NOMO-1 (cell line): ENCODE measurements around the gene ANKDD1A.
A peak's percentile ranks its signal among the peaks of the same experiment; 100 is the strongest.

Experiments used
- DNase-seq, 2 experiments: peaks; one replicate each; lab custom pipeline; 2025; ENCODE audit not compliant: unreplicated experiment in 2 of 2; lab: John Stamatoyannopoulos, UW

The ANKDD1A gene

DNA sequence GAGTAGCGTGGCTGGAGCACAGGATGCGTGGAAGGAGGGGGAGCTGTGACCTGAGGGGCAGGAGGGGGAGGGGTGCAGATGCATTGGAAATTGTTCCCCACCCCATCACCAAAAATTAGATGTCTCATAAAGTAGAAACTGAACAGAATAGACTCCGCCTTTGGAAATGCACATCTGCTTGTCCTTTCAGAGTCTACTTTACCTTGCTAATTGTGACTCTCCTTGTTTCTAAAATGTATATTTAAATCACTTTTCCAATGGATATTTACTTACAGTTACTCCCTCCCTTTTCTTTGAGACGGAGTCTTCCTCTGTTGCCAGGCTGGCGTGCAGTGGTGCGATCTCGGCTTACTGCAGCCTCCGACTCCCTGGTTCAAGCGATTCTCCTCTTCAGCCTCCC is 47.4 kb downstream of the ANKDD1A start:
- no peak for DNase-seq

DNA sequence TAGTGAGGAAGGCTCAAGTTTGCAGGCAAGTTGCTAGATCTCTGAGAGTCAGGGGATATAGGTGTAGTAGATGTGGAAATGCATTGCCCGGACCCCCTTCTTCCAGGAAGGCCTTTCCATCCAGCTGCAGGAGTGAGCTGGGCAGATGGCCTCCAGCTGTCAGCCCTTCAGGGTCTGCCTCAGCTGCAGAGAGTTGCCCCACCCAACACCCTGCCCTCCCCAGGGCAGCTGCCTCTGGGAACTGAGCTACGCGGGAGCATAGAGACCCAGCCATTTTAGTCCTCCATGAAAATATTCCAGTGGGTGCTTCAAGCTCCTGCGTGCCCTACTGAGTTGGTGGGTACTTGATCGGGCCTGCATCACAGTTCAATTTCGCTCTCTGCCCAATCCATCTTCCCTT is 48.5 kb downstream of the ANKDD1A start:
- no peak for DNase-seq

DNA sequence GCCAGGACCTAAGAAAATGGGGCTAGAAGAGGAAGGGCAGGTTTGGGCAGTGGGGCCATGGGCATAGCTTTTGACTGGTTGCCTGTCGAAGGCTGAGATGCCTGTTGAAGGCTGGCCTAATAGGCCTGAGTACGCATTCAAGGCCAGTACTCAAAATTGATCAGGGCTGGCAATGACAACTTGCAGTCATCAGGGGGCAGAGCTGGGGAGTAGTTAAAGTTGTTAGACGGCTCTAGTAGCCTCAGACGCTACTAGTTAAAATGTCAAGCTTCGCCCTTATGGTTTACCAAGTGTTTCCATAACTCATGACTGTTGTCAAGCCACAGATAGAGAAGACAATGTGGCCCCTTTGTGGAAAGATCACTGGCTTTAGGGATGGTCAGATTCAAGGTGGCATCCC is 49.3 kb downstream of the ANKDD1A start:
- no peak for DNase-seq

DNA sequence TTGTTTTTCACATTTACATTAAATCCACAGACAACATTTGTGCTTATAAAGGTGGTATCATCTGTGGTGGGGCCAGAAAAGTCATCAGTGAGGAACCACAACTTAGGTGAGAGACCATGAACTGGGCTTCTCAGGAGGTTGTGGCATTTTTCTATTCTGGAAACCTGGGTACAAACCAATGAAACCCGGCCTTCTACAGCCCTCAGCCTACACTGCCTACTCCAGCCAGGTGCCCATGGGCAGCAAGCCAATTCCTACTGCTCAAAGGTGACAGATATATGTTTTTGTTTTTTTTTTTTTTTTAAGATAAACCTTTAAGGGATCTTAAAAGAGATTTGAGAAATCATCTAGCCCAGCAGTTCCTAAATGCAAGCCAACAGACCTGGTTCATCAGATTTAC is 57.7 kb downstream of the ANKDD1A start:
- no peak for DNase-seq

DNA sequence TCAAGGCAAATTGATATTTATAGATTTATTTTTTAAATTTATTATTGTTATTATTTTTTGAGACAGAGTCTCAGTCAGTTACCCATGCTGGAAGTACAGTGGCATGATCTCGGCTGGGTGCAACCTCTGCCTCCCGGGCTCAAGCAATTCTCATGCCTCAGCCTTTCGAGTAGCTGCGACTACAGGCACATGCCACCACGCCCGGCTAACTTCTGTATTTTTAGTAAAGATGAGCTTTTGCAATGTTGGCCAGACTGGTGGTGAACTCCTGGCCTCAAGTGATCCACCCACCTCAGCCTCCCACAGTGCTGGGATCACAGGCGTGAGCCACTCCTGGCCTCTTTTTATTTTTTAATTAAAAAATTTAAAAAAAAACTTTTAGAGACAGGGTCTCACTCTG is 59.0 kb downstream of the ANKDD1A start:
- peak; percentile 27 to 60 for DNase-seq

DNA sequence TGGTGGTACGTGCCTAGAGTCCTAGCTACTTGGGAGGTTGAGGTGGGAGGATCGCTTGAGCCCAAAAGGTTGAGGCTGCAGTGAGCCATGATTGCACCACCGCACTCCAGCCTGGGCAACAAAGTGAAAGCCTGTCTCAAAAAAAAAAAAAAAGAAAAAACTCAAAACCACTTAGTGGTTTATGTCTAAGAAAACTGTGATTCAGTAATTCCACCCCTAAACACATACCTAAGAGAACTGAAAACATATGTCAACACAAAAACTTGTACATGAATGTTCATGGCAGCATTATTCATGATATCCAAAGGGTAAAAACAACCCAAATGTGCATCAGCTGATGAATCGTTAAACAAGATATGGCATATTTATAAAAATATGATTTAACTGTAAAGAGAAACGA is 63.7 kb downstream of the ANKDD1A start:
- no peak for DNase-seq

DNA sequence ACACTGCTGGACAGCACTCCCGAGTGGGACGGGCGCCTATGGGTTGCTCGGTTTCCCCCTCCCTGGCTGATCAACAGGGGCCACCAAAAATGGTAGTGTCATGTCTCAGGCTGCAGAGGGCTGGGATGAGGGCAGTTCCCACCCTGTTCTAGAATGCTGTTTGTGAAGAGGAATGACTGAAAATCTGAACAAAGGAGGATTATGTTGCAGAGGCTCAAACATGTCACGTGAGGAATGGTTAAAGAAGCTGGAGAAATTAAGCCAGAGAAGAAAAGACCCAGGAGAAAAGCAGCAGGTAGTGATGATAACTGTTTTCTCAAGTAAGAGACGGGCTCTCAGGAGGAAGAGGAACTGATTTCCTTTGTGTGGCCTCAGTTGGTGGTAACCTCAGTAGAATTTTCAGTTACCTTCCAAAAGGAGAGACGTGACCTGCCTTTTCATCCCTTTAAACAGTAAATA is 67.6 kb downstream of the ANKDD1A start:
- DNase-seq: no peak

DNA sequence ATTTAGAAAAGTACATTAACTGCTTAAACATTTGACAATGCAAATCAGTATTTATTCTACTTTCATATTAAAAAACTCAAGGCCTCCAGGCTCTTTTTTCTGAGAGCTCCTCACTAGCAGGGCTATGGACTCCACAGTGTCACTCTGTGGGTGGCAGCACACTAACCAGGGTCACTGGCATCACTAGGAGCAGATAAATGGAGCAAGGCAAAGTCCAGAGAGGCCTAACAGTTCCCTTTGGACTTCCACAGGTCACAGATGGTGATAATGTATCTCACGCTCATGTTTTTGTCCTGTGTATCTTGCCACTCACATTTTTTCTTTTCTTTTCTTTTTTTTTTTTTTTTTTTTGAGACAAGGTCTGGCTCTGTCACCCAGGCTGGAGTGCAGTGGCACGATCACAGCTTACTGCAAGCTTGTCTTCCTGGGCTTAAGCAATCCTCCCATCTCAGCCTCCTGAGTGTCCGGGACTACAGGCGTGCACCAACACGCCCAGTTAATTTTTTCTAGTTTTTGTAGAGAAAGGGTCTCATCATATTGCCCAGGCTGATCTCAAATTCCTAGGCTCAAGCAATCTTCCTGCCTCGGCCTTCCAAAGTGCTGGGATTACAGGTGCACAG is 70.2 kb downstream of the ANKDD1A start:
- no peak for DNase-seq

DNA sequence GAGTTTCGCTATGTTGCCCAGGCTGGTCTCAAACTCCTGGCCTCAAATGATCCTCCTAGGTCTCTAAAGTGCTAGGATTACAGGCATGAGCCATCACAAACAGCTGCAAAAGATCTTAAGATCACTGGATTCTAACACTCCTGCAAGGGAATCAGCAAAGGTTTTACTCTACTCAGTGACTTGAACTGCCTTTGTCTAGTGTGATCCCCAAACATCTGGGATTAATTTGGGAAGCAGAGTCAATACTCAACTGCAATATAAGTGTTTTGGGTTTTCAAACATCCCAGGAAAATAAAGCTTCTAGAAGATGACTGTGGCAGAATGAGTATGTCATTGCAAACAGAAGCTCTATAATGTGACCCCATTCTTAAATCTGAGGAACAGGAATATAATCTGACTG is 70.8 kb downstream of the ANKDD1A start:
- no peak for DNase-seq

DNA sequence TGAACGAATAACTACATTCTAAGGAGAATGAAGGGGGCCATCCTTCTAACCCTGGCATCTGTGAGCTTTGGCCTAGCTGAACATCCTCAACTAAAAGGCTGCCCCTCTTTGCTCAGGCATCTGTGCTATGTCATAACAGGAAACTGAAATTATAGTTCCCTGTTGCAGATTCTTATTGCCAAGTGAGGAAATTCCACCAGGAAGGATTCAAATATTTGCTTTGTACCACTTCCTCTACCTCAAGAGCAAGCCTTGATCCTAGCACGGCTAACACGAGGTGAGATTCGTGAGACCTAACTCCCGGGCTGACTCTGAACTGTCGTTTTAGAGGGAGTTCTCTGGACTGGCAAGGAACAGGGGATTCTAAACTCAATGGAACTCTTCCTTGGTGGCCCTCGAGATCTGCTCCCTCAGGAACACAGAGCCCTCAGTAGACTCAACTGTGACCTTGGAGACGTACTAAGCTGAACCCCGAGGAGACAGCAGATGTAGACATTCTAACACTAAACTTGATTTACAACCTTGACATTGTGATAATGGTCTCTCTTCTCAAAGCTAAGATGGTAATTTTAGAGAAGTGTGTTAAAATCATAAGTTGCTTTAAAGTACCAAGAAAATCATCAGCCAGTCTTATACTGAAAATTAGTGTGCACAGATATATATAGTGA is 73.8 kb downstream of the ANKDD1A start:
- peak; percentile 71 to 85 for DNase-seq

DNA sequence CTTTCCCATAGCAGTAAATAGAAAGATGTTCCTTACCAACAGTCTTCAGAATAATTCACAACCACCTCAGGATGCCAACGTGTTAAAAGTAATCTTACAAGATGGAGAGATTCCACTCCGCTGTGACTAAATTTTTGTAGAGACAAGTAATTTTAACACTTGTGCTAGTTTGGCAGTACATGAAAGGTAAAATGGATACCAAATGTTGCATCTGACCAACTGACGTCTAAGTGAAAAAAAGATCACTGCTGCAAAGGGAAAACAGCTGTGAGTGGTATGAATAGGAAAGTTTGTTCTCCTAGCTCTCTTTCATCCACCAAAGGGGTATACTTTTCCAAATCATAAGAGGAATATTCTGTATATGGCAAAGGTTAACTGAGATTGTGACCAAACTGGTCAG is 75.4 kb downstream of the ANKDD1A start:
- DNase-seq: no peak

DNA sequence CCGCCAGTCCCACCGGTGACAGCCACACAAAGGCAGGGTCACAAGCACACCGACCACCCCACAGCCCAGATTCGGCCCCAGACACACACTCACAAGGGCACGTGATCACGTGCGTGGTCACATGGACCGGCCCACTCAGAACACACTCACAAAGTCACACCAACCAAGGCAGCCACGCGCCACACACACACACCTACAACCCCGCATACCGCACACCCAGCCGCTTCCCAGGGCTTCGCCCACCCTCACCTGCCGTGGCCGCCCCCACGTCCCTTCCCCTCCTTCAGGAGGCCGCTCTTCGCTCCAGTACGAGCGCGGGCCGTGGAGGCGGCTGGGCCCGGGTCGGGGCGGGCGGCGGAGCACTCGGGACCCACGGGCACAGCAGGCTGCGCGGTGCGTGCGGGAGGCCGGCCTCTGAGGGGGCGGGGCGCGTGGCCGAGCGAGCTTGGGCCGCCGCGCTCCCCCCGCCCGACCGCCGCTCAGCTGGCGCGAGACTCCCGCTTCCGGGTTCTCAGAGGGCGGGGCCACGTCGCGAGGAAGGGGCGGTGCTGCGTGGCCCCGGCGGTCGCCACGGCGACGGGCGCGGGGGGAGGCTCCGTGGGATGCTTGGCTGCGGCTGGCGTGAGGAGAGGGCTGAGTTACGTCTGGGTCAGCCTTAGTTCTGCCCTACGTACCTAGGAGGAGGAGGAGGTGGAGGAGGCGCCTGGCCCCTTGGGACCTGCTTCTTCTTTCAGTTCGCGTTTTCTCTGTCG is 77.9 kb downstream of the ANKDD1A start, which contains the start of gene SPG21:
SPG21 (minus strand) TSS at position 499 of the 752 bp plus-strand sequence. CDS start 6,345 bp downstream, outside the sequence.
- peak; percentile 93 to 95 for DNase-seq

DNA sequence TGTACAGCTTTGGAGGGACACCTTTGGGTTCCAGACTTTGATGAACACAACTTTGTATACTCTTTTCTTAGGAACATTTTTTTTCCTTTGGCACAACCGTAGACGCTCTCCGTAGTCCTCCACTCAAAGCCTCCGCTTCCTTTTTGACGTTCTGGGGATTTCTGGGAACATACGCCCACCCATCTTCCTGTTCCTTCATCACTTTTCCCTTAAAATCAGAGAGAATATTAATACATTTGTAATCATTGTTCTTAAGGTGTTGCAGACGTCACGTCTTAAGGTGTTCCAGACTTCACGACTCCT is 78.4 kb downstream of the ANKDD1A start:
- DNase-seq: no peak

DNA sequence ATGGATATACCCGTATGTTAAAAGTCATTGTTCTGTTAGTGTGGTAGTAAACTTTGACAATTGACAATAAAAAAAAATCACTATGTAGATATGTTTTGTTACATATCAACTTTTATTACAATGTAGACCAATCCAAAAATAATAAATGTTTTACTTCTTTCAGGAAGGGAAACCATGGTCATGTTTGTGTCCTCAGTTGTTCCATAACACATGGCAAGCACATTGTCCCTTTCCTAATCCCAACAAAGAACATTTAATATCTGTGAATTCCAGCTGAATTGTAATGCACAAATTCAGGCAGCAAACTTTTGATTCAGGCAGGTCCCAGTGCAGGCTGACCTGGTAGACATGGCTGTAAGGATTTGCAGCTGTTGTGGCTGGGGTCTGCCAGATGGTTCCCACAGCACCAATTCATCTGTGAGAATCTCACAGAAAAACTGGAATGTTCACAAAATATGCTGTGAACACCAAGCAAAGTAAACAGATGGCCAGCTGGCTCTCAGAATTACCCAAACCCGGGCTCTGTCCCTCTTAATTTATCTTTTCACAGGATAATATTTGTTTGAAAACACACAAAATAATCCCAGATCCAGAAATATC is 79.9 kb downstream of the ANKDD1A start:
- DNase-seq: no peak

DNA sequence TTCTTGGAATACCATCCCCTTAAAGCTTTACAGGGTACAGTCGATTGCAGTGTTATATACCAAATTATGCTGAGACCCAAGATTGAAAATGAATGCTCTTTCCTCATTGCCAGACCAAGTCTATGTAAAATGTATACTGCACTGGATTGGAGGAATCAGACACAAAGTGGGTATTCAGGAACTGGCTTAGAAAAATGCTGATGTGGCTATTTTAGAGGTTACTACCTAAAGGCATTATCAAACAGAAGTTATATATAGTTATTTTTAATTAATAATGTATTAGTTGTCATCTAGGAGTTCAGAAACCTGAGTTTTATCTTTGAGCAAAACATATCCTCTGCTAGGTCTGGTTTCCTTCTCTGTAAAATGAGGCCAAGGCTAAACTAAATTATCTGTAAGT is 81.6 kb downstream of the ANKDD1A start:
- DNase-seq: no peak

DNA sequence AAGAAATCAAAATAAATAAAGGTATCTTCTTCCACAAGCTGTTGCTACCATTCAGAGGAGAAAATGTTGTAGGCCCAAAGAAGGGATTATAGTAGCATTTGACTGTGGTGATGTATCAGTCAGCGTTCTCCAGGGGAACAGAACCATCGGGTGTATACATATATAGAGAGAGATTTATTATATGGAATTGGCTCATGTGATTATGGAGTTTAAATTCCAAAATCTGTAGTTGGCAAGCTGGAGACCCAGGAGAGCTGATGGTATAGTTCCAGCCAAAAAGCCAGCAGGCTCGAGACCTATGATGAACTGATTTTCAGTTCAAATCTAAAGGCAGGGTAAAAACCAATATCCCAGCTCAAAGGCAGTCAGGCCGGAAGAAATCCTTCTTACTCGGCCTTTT is 85.4 kb downstream of the ANKDD1A start:
- DNase-seq: no peak

DNA sequence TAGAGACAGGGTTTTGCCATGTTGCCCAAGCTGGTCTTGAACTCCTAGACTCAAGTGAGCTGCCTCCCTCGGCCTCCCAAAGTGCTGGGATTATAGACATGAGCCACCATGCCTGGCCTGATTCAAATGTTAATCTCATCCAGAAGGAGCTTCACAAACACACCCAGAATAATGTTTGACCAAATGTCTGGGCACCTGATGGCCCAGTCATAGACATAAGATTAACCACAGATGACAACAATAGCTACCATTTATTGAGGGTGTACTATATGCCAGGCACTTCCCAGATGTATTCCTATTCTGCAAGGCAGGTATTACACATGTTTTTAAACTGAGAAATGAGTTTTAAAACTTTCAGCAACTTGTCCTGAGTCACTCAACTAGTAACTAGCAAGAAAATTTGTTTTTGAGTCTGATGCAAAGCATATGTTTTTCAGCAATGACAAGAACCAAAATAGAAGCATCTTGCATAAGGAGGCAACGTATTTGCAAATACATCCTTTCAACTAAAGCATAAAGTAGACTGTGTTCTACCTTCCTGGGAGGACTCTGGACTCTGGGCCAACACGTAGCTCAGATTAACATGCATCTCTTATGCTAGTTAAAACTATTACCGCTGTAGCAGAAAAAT is 86.2 kb downstream of the ANKDD1A start:
- DNase-seq: peak in 1 of 2 experiments; percentile 14

DNA sequence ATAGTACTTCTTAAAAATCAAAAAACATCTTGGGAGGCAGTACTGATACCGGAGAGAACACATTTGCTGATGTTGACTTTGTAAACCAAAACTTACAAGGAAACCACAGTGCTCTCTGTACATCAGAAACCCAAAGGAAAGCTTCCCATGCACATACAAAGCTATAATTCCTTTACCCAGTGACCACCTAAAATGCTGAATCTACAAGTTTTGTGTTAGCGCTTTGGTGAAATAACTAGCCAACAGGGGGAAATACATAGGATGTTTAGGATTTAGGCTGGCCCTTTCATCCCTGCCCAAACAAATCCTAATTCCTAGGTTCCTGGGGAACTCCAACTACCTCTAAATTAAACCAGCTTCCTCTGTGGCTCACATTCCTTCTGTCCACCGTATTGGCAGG is 93.3 kb downstream of the ANKDD1A start:
- DNase-seq: no peak

DNA sequence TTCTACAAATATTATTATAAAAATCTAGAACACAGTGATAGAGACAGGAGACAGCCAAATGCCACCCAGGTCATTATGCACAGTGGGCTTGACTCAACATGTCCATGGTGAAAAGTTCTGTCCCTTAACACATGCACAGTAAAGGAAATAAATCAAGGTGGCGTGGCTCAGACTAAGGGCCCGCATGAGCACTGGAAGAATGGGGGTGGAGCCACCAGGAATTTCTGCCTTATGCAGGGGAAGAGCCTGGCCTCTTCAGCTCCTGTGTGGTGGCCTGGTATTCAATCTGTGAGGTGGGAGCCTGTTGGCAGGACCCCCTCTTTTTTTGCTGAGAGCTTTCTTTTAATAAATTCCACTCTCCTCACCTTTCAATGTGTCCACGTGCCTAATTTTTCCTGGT is 95.2 kb downstream of the ANKDD1A start:
- no peak for DNase-seq
